GM13976 (cell line): ENCODE data around the gene TMEM72.

Experiments
- DNase-seq: peaks from one replicate; pipeline ENCODE4 v3.0.0; 2012; ENCODE audit warnings: low spot score
- CTCF ChIP-seq: IDR thresholded peaks from 2 replicates; pipeline ENCODE4 v1.5.1; 2012; ENCODE audit warnings: borderline replicate concordance, mild to moderate bottlenecking; ENCODE audit not compliant: insufficient read depth; ENCODE audit errors: extremely low read depth, missing control alignments, control extremely low read depth
- in situ Hi-C: fragments of 300-500 bp; cut with MboI; formaldehyde crosslinking; loops from one replicate; pipeline ENCODE4 v1.12.0; 2022; ENCODE audit warnings: low sequenced_read_pairs, mixed read lengths, inconsistent platforms; ENCODE audit not compliant: unreplicated experiment

Gene TMEM72

GRCh38 chr10:44930904-44931620 lies 19.9 kb downstream of the TMEM72 start:
- DNase-seq: no peak
- in situ Hi-C loops: no loop called here
- TF ChIP-seq CTCF: no peak

- DNase-seq: no peak
- TF ChIP-seq CTCF: no peak
- in situ Hi-C loops: no loop called here
Observed at GRCh38 chr10:44931621-44932516, 20.7 kb downstream of the TMEM72 start.

- DNase-seq: peak; percentile 89
- in situ Hi-C loops: no loop called here
Observed at GRCh38 chr10:44932517-44933450, 21.6 kb downstream of the TMEM72 start.

GRCh38 chr10:44933451-44934321 lies 22.5 kb downstream of the TMEM72 start:
- in situ Hi-C loops: no loop called here
- no peak for DNase-seq
- TF ChIP-seq CTCF: no peak

More at GRCh38 chr10:44932517-44933450, 21.6 kb downstream of the TMEM72 start:
- peak; percentile 97 for TF ChIP-seq CTCF

GRCh38 chr10:44934416-44935200 lies 23.5 kb downstream of the TMEM72 start:
- DNase-seq: no peak
- in situ Hi-C loops: no loop called here
- TF ChIP-seq CTCF: no peak
